SK-N-SH (cell line): ENCODE results near the gene CCDC78. TPM values are rescaled to one million over a fixed set of nuclear protein-coding genes. Genes with fewer than 3 reads are reported as not detected.

Experiments used
- CTCF ChIA-PET: fragments of 300-600, 350-600 bp; formaldehyde crosslinking; extraction: SDS; loops from one replicate; lab custom pipeline; 2021; lab: Yijun Ruan, JAX
- POLR2A ChIA-PET: fragments of 350-600 bp; sonication (Branson Sonifier 250); formaldehyde crosslinking; extraction: SDS; loops from one replicate; lab custom pipeline; 2020; ENCODE audit warnings: antibody characterized with exemption, inconsistent platforms; lab: Yijun Ruan, JAX
- DNase-seq: peaks from one replicate; pipeline ENCODE4 v3.0.0; 2012
- H2AFZ ChIP-seq: fragments of 200-600 bp; sonication (generic); 2 replicates; pipeline ENCODE4 v1.8.1; 2016; ENCODE audit warnings: antibody characterized with exemption, mild to moderate bottlenecking, low read depth
- H3F3A ChIP-seq: fragments of 200-600 bp; sonication (generic); replicated peaks from 2 replicates; pipeline ENCODE3; 2016; ENCODE audit warnings: antibody characterized with exemption, mild to moderate bottlenecking; ENCODE audit not compliant: insufficient read depth
- H3K27ac ChIP-seq, 2 experiments: fragments of 200-500 bp in 1 of 2; fragments of 200-600 bp in 1 of 2; sonication (Bioruptor generic) in 1 of 2; sonication (generic), shearing (Covaris generic) in 1 of 2; 2 replicates each; pipeline versions ENCODE4 v1.5.1 to v1.6.1; 2014 to 2016; ENCODE audit warnings: low read depth in 2 of 2, inconsistent platforms in 1 of 2, low read length in 1 of 2, mild to moderate bottlenecking in 1 of 2, mixed read lengths in 1 of 2
- H3K27me3 ChIP-seq: fragments of 200-600 bp; sonication (generic), shearing (Covaris generic); 2 replicates; pipeline ENCODE4 v1.6.1; 2016; ENCODE audit warnings: mixed run types; ENCODE audit not compliant: insufficient read depth
- H3K36me3 ChIP-seq, 2 experiments: fragments of 200-500 bp in 1 of 2; fragments of 200-600 bp in 1 of 2; sonication (Bioruptor generic) in 1 of 2; sonication (generic) in 1 of 2; replicated peaks in 1 of 2; 2 replicates each; pipeline versions ENCODE3 to v1.5.1; 2014 to 2016; ENCODE audit warnings: low read length in 1 of 2, mild to moderate bottlenecking in 1 of 2; ENCODE audit not compliant: insufficient read depth in 2 of 2, control insufficient read depth in 1 of 2
- H3K4me1 ChIP-seq, 2 experiments: fragments of 200-500 bp in 1 of 2; fragments of 200-600 bp in 1 of 2; sonication (Bioruptor generic) in 1 of 2; sonication (generic), shearing (Covaris generic) in 1 of 2; 2 replicates each; pipeline versions ENCODE4 v1.5.1 to v1.6.1; 2014 to 2016; ENCODE audit warnings: low read depth in 1 of 2, low read length in 1 of 2, mixed run types in 1 of 2; ENCODE audit not compliant: insufficient read depth in 2 of 2, control insufficient read depth in 1 of 2
- H3K4me2 ChIP-seq: fragments of 200-600 bp; sonication (generic), shearing (Covaris generic); 2 replicates; pipeline ENCODE4 v1.6.1; 2017; ENCODE audit warnings: mixed run types
- H3K4me3 ChIP-seq, 2 experiments: fragments of 200-500 bp in 1 of 2; fragments of 200-600 bp in 1 of 2; sonication (Bioruptor generic) in 1 of 2; sonication (generic), shearing (Covaris generic) in 1 of 2; 2 replicates each; pipeline versions ENCODE4 v1.5.1 to v1.8.1; 2014 to 2016; ENCODE audit warnings: low read depth in 2 of 2, inconsistent platforms in 1 of 2, low read length in 1 of 2, mild to moderate bottlenecking in 1 of 2, mixed read lengths in 1 of 2, moderate library complexity in 1 of 2
- H3K79me2 ChIP-seq: fragments of 200-600 bp; sonication (generic); 2 replicates; pipeline ENCODE4 v1.8.1; 2017; ENCODE audit warnings: mild to moderate bottlenecking; ENCODE audit not compliant: insufficient read depth
- H3K9ac ChIP-seq: fragments of 200-600 bp; sonication (generic); 2 replicates; pipeline ENCODE4 v1.6.1; 2017; ENCODE audit warnings: mixed run types
- H3K9me2 ChIP-seq: fragments of 200-600 bp; sonication (generic); 2 replicates; pipeline ENCODE4 v1.6.1; 2017; ENCODE audit warnings: mixed run types
- H3K9me3 ChIP-seq: fragments of 200-600 bp; sonication (generic); 2 replicates; pipeline ENCODE4 v1.6.1; 2017; ENCODE audit warnings: mixed run types, mild to moderate bottlenecking, moderate library complexity
- H4K20me1 ChIP-seq: fragments of 200-600 bp; sonication (generic); 2 replicates; pipeline ENCODE4 v1.6.1; 2017; ENCODE audit warnings: mild to moderate bottlenecking, mixed run types; ENCODE audit not compliant: insufficient read depth
- CTCF ChIP-seq: fragments of 200-600 bp; sonication (generic); IDR thresholded peaks from 2 replicates; pipeline ENCODE4 v1.6.1; 2017; ENCODE audit warnings: antibody characterized with exemption, mild to moderate bottlenecking, moderate library complexity
- ELF1 ChIP-seq: IDR thresholded peaks from 2 replicates; pipeline ENCODE4 v1.4.0; 2012
- EZH2phosphoT487 ChIP-seq: fragments of 200-600 bp; sonication (generic); IDR thresholded peaks from 2 replicates; pipeline ENCODE4 v1.6.1; 2017; ENCODE audit warnings: low read depth, mixed run types, mild to moderate bottlenecking, antibody characterized with exemption, moderate library complexity, borderline replicate concordance
- FOXM1 ChIP-seq: IDR thresholded peaks from 2 replicates; pipeline ENCODE4 v1.4.0; 2012; ENCODE audit warnings: low read depth, mild to moderate bottlenecking
- MEF2A ChIP-seq: IDR thresholded peaks from 2 replicates; pipeline ENCODE4 v1.4.0; 2012; ENCODE audit warnings: low read depth, borderline replicate concordance
- NRF1 ChIP-seq: IDR thresholded peaks from 2 replicates; pipeline ENCODE4 v1.6.1; 2012; ENCODE audit warnings: low read depth, mild to moderate bottlenecking, low read length
- RAD21 ChIP-seq: IDR thresholded peaks from 2 replicates; pipeline ENCODE4 v1.6.1; 2012; ENCODE audit warnings: mild to moderate bottlenecking, low read length
- RCOR1 ChIP-seq: fragments of 150-350 bp; IDR thresholded peaks from 2 replicates; pipeline ENCODE4 v1.6.1; 2017; ENCODE audit warnings: antibody characterized with exemption, low read length
- REST ChIP-seq: IDR thresholded peaks from 2 replicates; pipeline ENCODE4 v1.6.1; 2012; ENCODE audit warnings: mild to moderate bottlenecking, low read depth, low read length, moderate library complexity
- RFX5 ChIP-seq: IDR thresholded peaks from 2 replicates; pipeline ENCODE4 v1.6.1; 2012; ENCODE audit warnings: mild to moderate bottlenecking, improper control_type of control experiment, low read length
- RXRA ChIP-seq: IDR thresholded peaks from 2 replicates; pipeline ENCODE4 v1.4.0; 2012; ENCODE audit warnings: low read depth, mild to moderate bottlenecking, borderline replicate concordance
- SIN3A ChIP-seq: IDR thresholded peaks from 2 replicates; pipeline ENCODE4 v1.6.1; 2012; ENCODE audit warnings: low read depth, mild to moderate bottlenecking, low read length, moderate library complexity, borderline replicate concordance
- SMC3 ChIP-seq: IDR thresholded peaks from 2 replicates; pipeline ENCODE4 v1.6.1; 2012; ENCODE audit warnings: low read depth, low read length, improper control_type of control experiment
- TAF1 ChIP-seq: IDR thresholded peaks from 2 replicates; pipeline ENCODE4 v1.6.1; 2012; ENCODE audit warnings: low read depth, mild to moderate bottlenecking, low read length, moderate library complexity, borderline replicate concordance
- USF1 ChIP-seq: IDR thresholded peaks from 2 replicates; pipeline ENCODE4 v1.4.0; 2012; ENCODE audit warnings: low read depth, borderline replicate concordance
- USF2 ChIP-seq: fragments of 150-350 bp; IDR thresholded peaks from 2 replicates; pipeline ENCODE4 v1.6.1; 2017; ENCODE audit warnings: antibody characterized with exemption, low read length, low read depth, borderline replicate concordance
- YY1 ChIP-seq: IDR thresholded peaks from 2 replicates; pipeline ENCODE4 v1.4.0; 2012; ENCODE audit warnings: low read depth, mild to moderate bottlenecking
- ZBTB33 ChIP-seq: IDR thresholded peaks from 2 replicates; pipeline ENCODE4 v1.4.0; 2012; ENCODE audit warnings: low read depth, borderline replicate concordance
- WGBS: methylation state at CpG from one replicate; pipeline ENCODE4 v1.1.6; 2017; ENCODE audit warnings: low lambda C conversion rate; 5-methylcytosine and 5-hydroxymethylcytosine counted together
- polyA plus RNA-seq, 3 experiments: library from polyadenylated mRNA; depleted of rRNA; stranded (reverse); fragments of >200 nt; gene quantifications; 2 replicates each; pipeline ENCODE4 v1.2.3, GENCODE V29; 2012

Gene CCDC78
- polyA plus RNA-seq, 1 of the 3 experiments (the other 2 are of a cell fraction): 15.4 TPM

- TF ChIP-seq ZBTB33 (no peak), RAD21 (no peak), TAF1 (no peak), SMC3 (no peak), FOXM1 (no peak), RCOR1 (no peak), USF1 (no peak), NRF1 (no peak), EZH2phosphoT487 (no peak)
Measured at GRCh38 chr16:741986-742629, 15.9 kb upstream of the CCDC78 start (continued).

GRCh38 chr16:740764-741505 lies 14.7 kb upstream of the CCDC78 start, which contains the start of gene CIAO3:
Gene CIAO3 (minus strand): TSS chr16:740997. CDS start chr16:740985, 12 bp downstream.
- peak within 1 kb of the TSS; percentile 98 for H3K4me2 ChIP-seq
- peak within 1 kb of the TSS in 1 of 2 experiments; percentile 24; a peak in 1 of 4 replicates for H3K27ac ChIP-seq
- peaks cover 0 to 16% of the 10 kb centered on the region in 2 experiments for H3K36me3 ChIP-seq
- H4K20me1 ChIP-seq: no peaks in the 10 kb centered on the region
- ChIA-PET POLR2A (interaction anchor here (0.9 to 1.1 kb wide), 3 partner anchors 25 to 47 kb away, joined by 3 read pairs; partner anchors contain the start of genes CHTF18 and RPUSD1), CTCF (interaction anchor here (0.6 to 4.5 kb wide), 23 partner anchors 8 to 357 kb away, joined by 3 to 41 read pairs (median 6); partner anchors contain the start of genes ANTKMT, CCDC78 and METRN)
- H3K79me2 ChIP-seq: peaks cover 14% of the 10 kb centered on the region
- peak within 1 kb of the TSS; percentile 78 for H3K9ac ChIP-seq
- peak; percentile 99 for DNase-seq
- peak within 1 kb of the TSS; percentile 91 for H2AFZ ChIP-seq
- peaks cover 0 to 10% of the 10 kb centered on the region in 2 experiments; a peak in 1 of 4 replicates for H3K4me1 ChIP-seq
- 5% methylated on average over 29 of the region's 79 CpGs for WGBS
- H3K4me3 ChIP-seq: peak within 1 kb of the TSS; percentile 85 to 87
- H3K9me3 ChIP-seq: no peaks in the 10 kb centered on the region
- H3F3A ChIP-seq: no peaks in the 10 kb centered on the region
- H3K9me2 ChIP-seq: no peaks in the 10 kb centered on the region
- no peaks in the 10 kb centered on the region for H3K27me3 ChIP-seq
- TF ChIP-seq YY1: peak; percentile 96
- no peak for TF ChIP-seq RFX5
- TF ChIP-seq MEF2A: no peak
- TF ChIP-seq CTCF: peak; percentile 74
- 0 out of 2 replicates have a peak, but pooled peaks have one; percentile 33 for TF ChIP-seq REST
- TF ChIP-seq USF2: no peak
- no peak for TF ChIP-seq RCOR1
- no peak for TF ChIP-seq USF1
- TF ChIP-seq TAF1: peak; percentile 94
- TF ChIP-seq RXRA: no peak
- TF ChIP-seq SIN3A: peak; percentile 65; the same call in 1 of the 2 replicates
- TF ChIP-seq ELF1: peak; percentile 100
